Stimulated activated CD4-positive, alpha-beta T cell treated with anti-CD3 and anti-CD28 coated beads, Interleukin-2, amount 100 ng/mL, for 24 hours (primary cell): ENCODE measurements around the gene TIMM17B.

Experiments used
- DNase-seq, 2 donors: peaks; one replicate each; pipeline ENCODE4 v3.0.0-alpha.2; 2020

The TIMM17B gene

DNA sequence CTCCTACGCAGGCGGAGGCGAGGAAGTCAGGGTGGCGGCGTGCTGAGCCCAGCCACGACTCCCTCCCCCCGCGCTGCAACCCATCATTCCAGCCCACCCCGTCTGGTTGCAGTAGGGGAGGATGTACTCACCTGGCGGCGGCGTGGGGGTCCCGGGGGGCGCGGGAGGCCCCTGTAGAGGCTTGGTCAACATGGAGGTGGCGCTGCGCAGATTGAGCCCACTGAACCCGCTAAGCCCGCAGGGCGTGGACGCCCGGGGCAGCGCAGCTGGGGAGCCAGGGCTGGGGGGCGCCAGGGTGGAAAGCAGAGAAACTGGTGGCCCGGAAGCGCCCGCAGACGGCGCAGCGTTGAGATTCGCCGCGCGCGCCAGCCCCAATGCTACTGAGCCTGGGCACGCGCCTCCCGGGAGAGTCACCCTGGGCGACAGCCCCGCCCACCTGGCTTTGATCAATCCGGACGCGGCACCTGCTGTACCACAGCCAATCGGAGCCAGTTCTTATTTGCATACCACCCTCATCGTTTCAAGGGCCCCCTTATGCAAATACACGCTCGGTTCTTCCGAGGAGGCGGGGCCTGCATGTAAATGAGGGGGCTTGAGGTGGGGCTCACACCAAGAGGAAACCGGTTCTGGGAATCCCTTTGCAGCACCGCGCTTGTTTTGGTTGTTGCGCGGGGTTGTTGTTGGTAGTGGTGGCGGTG is 21.2 kb upstream of the TIMM17B start, which contains the start of gene PIM2:
Gene PIM2 (minus strand): TSS at position 382 of the 698 bp plus-strand sequence. CDS start 190 bp downstream, at position 192.
- DNase-seq, result peak; percentile 89

DNA sequence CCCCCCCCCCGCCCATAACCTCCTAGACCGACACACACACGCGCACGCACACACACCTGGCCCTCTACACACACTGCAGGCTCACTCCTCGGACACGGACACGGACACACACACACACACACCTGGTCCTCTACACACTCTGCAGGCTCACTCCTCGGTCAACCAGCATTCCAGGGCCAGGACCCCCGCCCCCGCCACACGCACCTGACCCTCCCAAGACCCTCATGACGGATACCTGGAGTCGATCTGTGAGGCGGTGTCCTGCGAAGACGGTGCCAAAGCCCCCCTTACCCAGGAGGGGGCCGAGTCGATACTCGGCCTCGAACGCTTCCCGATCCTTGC is 20.7 kb upstream of the TIMM17B start:
- peak in 1 of 2 donors; percentile 22 for DNase-seq

DNA sequence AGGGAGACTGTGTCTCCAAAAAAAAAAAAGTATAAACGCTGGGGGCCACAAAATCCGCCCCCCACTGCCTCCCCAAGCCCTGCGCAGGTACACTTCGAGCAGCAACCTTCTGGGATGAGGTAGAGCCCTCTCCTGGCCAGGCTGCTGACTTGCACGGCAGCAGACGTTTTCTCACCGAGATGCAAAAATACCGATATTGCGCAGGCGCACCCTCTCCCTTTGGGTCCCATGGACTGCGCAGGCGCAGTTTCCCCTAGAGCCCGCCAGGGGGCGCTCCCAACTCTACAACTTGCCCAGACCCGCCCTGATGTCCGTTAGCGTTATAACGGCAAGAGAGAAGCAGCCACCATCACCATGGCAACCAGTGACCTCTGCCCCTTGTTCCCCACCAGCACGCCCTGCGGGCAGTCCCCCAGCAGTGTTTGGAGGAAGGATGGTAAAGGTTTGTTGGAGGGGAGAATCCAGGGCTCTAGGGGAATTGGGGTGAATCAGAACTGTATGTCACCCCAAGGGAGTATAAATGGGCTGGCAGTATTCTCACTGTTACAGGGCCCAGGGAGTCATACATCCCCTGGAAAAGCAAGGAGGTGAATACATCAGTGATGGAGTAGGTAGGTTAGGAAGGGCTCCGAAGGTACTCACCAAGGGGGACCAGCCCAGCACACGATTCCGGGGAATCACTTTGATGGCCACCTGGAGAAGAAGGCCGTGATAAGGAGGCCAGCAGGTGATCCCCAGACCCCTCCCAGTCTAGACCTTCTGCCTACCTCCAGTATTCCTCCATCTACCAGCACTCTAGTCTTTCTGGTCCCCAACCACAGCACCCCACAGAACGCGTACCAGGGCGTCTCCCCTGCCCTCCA is 19.8 kb upstream of the TIMM17B start:
- peak; percentile 83 to 85 for DNase-seq

DNA sequence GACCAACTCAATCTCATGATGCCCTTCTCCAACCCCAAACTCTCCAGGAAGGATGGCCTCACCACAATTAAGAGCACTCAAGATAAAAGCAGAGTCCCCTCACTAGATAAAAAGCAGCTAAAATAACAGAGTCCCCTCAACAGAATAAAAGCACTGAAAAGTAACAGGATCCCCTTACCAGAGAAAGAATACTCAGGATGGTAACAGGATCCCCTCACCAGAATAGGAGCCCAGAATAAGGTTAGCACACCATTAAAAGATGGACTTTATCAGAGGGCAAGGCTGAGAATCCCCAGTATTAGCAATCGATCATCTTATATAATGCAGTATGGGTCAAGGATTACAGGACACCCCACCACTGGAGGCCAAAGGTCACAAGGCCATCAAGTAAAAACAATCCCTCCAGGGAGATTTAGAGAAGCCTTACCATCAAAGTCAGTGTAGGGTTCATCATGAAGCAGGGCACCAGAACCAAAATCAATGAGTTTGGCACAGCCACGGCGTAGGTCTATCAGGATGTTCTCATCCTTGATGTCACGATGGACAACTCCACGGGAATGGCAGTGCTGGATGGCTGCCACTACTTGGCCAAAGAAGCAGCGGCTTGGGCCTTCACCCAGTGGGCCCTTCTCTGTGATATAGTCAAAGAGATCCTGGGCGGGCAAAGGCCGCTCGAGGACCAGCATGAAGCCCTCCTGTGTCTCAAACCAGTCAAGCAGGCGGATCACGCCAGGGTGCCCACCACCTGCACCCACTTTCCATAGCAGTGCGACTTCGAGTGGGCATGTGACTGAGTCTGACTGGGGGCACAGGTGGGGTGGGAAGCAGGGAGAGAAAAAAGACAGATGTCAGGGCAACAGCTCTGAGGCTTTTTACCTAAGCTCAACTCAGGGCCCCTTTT is 17.3 kb upstream of the TIMM17B start:
- no peak for DNase-seq

DNA sequence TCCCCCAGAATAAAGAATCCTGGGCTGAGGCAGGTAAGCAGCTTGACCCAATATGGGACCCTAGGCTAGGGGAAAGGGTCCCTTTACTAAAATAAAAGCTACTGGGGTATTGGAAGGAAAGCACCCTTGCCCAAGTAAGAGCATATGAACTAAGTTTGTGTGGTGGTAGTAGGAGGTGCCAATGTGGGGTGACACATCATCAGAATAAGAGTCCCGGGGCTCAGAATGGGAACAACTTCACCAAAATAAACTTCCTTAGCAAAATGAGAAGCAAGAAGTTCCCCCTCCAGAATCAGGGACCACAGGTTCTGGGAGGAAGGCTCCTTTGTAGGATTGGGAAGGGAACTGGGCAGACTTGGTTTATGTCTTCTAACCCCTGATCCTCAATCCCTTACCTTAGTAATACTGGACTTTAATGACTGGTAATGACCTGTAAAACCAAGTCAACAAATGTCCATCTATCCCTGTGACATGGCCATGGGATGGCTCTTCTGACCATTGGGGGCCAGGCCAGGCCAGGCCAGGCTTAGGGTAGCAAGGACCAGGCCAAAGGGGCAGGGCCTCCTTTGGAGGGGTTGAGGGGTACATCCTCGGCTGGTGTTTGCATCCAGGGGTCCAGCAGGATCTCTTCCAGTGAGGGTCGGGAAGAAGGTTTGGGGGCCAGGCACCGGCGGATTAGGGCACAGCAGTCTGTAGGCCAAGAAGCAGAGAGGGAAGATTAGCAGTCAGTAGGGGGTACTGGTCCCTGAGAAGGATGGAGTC is 16.2 kb upstream of the TIMM17B start:
- DNase-seq, result no peak

DNA sequence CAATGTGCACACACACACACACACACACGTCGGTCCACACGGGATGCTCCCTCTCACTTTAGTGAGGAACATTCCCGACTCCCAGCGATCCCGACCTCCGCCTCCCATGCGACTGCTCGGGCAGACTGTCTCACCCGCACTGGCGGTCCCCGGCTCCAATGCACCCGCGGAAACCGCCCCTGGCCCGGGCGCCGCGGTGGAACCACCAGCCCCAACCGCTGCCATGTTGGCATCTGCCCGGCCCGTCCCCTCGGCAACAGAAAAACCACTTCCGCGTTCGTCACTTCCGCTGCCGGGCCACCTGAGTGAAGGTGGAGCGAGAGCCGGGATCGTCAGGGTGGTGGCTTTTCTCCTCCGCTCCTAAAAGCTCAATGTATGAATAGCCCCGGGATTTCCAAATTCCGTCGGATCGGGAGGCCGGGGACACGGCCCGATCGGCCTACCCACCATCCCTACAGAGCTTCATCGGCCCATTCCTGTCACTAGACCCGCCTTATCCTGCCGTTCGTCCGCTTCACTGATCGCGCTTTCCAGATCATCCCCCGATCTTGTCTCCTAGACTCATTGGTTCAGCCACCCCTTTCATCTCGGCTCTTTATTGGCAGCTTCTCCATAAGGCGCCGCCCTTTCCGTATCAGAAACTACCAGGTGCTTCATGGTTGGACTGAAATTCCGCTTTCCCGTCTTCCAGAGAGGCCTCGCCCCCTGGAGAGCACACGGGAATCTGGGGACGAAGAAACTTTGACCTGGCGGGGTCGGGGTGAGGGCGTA is 14.0 kb upstream of the TIMM17B start, which contains the start of gene SLC35A2:
Gene SLC35A2 (minus strand): TSS at position 235 of the 771 bp plus-strand sequence. CDS start 10 bp downstream, at position 225.
- DNase-seq, result peak; percentile 87

DNA sequence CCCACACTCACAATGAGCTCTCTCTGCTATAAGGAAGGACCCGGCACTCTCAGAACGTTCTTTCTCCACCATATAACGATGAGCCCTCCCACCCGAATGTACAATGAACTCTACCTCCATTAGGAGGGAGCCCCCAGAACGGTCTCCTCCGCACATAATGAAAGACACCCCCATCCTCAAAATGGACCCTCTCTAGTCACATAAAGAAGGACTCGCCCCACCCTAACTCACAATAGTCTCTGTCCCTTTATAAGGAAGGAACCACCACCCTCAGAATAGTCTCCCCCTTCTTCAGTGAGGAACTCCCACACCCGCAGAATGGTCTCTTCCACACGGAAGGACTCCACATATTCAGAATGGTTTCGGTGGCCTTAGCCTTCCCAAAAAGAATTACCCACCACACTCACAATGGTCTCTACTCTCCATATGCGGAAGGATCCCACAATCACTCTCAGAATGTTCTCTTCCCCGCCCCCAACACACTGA is 13.4 kb upstream of the TIMM17B start:
- no peak for DNase-seq

DNA sequence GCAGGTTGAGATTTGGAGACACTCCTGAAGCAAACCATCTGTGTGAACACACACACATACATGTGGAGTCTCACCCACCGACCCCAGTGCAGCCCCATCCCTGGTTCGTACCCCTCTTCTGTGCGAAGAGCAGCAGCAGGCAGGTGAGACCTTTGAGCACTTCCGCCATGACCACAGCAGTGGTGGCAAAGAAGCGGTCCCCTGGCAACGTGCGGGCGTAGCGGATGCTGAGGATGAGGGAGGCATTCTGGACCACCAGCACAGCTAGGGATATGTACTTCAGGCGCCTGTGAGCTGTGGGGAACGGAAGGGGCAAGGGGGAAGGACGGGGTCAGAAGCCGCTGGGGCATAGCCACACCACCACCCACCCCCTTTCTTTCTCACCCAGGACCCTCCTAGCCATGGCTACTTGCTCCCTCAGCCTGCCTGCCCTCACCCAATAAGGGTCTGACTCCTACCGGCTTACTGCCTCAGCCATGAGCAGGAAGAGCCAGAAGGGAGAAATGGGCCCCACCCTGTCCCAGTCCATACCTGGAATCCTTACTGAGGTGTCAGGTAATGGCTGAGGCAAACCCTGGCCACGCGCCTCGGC is 12.2 kb upstream of the TIMM17B start:
- DNase-seq, result no peak

DNA sequence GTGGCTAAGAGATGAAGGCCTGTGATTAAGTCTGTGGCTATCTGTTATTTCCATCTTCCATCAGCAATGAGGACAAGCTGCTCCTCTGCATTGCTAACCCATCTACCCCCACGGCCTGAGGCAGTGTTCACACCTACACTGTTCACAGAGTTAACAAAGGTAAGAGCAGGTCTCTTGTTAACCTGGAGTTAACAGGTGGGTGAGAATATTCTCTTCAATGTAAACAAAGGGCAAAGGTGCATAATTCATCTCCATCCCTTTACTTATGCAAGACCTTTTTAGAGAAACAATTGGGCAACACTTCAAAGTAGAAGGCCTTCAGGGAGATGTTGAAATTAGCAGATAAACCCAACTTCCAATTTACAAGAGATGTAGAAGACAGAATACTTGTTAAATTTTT is 11.0 kb upstream of the TIMM17B start:
- no peak for DNase-seq

DNA sequence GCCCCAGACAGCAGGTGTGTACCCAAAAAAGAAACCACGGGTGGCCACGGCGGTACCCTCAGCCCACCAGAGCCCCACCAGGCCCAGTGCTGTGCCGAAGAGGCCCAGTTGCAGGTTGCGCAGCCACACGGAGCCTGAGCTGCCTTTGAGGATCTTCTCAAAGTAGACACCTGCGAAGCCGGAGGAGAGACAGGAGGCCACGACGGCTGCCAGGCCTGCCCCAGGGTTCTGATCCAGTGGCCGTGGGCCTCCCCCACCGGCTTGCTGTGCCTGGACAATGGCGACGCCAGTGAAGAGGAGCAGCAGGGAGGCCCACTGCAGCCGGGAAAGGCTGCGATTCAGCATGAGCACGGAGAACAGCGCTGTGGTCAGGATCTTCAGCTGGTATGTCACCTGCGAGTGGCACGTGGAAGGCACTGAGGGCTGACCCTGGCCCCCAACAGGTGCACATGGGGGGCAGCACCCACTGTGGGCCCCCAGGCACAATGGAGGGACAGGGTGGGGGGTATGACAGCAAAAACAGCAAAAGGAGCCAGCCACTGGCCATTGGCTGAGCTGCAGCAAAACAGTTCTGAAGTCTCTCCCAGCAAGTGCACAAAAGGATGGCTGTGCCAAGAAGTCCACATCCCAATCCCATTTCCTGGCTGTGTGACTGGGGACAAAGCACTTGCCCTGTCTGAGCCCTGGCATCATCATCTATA is 7.7 kb upstream of the TIMM17B start:
- no peak for DNase-seq

DNA sequence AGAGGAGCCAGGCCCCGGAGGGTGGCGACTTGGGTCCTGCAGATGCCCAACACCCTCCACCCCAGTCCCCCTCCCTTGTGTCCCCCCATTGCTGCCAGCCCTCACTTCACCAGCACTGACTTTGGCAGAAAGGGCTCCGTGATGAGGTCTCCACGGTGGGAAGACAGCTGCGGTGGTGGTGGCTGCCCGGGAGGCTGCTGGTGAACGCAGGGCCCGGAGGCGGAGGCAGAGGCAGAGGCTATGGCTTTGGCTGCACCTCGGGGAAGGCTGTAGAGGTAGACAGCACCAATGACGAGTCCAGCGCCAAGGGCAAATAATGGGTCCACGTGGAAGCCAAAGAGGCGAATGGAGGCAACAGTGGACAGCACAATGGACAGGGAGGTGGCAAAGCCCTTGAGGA is 7.1 kb upstream of the TIMM17B start:
- no peak for DNase-seq

DNA sequence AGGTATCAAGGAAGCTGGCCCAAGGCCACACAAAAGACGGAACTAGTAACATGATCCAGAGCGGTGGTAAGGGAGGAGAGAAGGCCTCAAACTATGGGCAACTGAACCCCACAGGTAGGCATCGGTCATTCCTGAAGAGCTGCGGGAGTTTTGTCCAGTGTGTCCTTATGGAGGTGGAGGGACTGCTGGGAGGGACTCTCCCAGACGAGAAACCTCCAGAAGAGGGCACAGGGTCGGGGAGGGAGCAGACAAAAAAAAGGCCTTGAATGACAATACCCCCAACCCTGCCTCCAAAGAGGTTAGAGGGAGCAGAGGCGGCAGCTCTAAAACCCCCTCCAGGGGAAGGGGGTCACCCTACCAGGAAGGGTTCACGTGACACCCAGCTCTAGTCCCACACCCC is 6.6 kb upstream of the TIMM17B start:
- DNase-seq, result no peak

DNA sequence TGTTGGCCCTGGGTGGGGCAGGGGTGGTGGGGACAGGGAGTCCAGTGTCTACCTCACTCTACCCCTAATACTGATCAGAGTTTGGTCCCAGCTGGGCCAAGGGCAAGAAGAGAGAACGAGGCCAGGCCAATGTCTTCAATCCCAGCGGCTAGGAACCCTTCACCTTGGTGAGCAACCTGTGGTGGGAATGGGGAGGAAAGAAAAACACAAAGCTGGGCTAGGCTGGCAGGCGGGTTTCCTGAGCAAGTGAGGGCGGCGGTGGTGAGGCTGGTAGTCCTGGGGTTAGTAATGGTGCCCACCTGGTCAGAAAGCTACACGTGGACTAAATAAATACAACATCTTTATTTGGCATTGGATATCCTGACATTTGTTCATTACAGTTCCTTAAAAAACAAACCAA is 5.7 kb upstream of the TIMM17B start:
- no peak for DNase-seq

DNA sequence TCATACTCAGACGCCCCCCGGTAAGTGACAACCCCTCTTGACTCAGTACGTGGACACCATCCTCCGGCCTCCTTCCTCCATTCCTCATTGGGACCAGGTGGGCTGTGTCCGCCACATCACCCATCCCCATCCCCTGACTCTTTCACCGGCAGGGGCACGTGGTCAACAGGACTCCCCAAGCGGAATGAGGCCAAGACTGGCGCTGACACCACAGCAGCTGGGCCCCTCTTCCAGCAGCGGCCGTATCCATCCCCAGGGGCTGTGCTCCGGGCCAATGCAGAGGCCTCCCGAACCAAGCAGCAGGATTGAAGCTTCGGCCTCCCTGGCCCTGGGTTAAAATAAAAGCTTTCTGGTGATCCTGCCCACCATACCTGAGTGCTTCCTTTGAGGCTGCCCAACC is 5.2 kb upstream of the TIMM17B start:
- DNase-seq, result no peak

DNA sequence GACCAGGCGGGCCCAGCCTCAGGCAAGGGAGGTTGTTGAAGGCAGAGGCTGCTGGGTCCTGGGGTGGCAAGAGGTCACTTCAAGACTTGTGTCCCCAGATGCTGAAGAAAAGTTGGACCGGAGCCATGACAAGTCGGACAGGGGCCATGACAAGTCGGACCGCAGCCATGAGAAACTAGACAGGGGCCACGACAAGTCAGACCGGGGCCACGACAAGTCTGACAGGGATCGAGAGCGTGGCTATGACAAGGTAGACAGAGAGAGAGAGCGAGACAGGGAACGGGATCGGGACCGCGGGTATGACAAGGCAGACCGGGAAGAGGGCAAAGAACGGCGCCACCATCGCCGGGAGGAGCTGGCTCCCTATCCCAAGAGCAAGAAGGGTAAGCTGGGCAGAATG is 4.6 kb upstream of the TIMM17B start:
- no peak for DNase-seq

DNA sequence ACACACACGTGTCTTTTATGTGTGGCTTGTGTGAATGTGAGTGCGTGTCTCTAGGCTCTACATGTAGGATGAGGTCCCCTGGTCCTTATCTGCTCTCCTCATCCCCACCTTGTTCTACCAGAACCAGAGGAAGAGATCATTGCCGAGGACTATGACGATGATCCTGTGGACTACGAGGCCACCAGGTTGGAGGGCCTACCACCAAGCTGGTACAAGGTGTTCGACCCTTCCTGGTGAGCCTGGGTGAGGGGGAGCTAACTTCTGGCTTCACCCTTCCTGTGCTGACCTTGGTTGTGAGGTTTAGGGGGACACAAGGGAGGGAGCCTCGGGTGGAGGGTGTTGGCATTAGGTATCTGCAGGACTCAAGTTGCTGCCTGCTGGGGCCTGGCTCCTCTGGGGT is 3.5 kb upstream of the TIMM17B start:
- no peak for DNase-seq

DNA sequence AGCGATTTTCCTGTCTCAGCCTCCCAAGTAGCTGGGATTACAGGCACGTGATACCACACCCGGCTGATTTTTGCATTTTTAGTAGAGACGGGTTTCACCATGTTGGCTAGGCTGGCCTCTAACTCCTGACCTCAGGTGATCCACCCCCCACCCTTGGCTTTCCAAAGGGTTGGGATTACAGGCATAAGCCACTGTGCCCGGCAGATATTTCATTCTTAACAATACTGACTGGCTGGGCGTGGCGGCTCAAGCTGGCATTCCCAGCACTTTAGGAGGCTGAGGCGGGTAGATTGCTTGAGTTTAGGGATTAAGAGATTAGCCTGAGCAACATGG is 1.5 kb upstream of the TIMM17B start:
- no peak for DNase-seq

DNA sequence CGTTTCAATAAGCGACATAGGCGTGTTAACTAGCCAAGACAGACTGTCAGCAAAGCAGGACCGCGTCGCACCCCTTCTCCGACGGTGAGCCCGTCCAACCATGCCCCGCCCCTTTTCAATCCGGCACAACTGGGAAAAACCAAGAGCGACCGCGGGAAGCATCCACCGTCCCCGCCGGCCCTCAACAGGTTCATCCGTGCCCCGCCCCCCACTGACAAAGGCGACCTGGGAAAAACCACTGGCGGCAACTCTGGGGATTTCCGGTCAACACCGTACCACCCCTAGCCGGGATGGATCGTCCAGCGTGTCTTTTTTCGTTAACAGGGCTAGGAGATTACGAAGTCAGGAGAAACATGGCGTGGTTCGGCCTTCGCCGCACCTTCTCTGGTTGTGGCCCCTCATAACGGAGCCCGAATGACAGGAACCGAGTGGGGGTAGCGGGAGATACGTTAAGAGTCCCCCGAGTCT is 377 bp downstream of the TIMM17B start:
- DNase-seq, result peak; percentile 70

DNA sequence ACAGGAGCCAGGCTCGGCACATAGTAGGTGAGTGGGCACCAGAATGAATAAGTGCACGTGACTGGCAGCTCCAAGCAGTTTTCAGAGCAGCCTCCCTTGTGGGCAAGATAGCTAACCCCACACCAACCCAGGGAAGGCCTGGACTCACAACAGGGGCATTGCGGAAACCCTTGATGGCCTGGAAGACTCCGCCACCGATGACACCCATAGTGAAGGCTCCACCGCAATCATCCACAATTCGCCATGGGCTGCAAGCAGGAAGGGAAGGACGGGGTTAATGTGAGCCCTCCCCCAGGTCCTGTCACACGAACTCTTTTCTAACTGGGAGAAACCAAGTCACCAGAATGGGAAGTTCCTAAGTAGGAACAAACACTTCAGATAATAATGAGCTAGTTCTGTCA is 957 bp downstream of the TIMM17B start:
- no peak for DNase-seq

DNA sequence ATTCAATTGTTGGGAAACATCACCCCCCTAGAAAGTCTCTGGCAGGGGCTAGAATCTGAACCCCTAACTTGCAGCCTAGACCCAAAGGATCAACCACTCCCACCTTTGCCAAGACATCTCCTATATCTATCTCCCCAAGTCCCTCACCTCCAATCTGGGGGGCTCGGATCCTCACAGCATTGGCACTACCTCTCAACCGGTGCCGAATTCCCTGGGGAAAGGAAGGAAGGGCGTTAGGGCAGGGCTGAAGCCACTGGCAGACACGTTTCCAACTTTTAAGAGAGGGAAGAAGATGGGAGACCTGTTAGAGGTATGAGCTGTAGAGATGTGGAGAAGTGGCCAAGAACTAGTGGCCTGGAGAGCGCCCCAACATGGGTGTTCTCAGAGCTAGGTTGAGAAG is 2.7 kb downstream of the TIMM17B start:
- no peak for DNase-seq
